Measurements from ENCODE around the gene DCAF15. TPM values are rescaled to one million over a fixed set of nuclear protein-coding genes. Genes with fewer than 3 reads are reported as not detected.

DCAF15 gene
- total and polyA plus RNA-seq, 3 donors from 2014 or later, result 79.3 to 151 (median 82.6) TPM

- DNase-seq, result no peak
- Histone ChIP-seq H3K9me3 (no peaks in the 10 kb centered on the region), H3K27ac (no peak overlapping the region), H3K27me3 (no peaks in the 10 kb centered on the region), H3K36me3 (ENCODE audit: low read depth, missing control alignments) (no peaks in the 10 kb centered on the region), H3K4me3 (no peak overlapping the region), H3K4me1 (peaks cover 21% of the 10 kb centered on the region)
- no peak for TF ChIP-seq CTCF (IDR thresholded peaks at IDR 0.05)
- no peak for TF ChIP-seq POLR2A (IDR thresholded peaks at IDR 0.05)
- WGBS, 2 donors, result 96 to 99% methylated on average over 3 to 9 of the region's 9 CpGs
- intact Hi-C loops (cut with DNase I; ENCODE audit: low total_unique reads), result no loop called here
Measured at GRCh38 chr19:13982773-13983172, 30.5 kb downstream of the DCAF15 start.

GRCh38 chr19:13983213-13983889 is 31.0 kb downstream of the DCAF15 start:
- no peak for DNase-seq
- no peaks in the 10 kb centered on the region for H3K27me3 ChIP-seq
- 86 to 89% methylated on average over 7 to 15 of the region's 21 CpGs for WGBS, 2 donors
- H3K27ac ChIP-seq, result no peak overlapping the region
- H3K9me3 ChIP-seq, result no peaks in the 10 kb centered on the region
- intact Hi-C loops (cut with DNase I; ENCODE audit: low total_unique reads), result no loop called here
- peaks cover 16% of the 10 kb centered on the region for H3K4me1 ChIP-seq
- H3K4me3 ChIP-seq, result no peak overlapping the region
- TF ChIP-seq CTCF (IDR thresholded peaks at IDR 0.05) (no peak), POLR2A (IDR thresholded peaks at IDR 0.05) (no peak)
- H3K36me3 ChIP-seq (ENCODE audit: low read depth, missing control alignments), result no peaks in the 10 kb centered on the region

DNA sequence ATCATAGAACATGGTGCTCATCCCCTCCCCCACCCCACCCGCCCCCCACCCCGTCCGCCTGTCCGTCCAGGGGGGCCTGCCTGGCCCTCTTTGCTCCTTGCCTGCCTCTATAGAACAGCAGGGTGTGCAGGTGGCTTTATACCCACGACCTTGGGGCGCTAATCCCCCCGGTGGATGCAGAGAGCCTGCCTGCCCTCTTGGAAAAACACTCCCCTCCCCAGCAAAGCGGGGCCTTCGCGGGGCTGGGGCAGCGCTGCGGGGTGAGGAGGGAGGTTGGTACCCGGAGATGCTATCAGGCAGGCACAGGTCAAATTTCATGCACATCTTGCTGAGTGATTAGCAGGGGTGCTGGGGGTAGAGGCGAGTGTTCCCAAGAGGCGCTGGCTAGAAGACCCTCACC is 31.9 kb downstream of the DCAF15 start:
- H3K4me1 ChIP-seq, result peaks cover 16% of the 10 kb centered on the region
- H3K4me3 ChIP-seq, result no peak overlapping the region
- DNase-seq, result no peak
- H3K27ac ChIP-seq, result no peak overlapping the region
- WGBS, 2 donors, result 80 to 94% methylated on average over 5 to 15 of the region's 15 CpGs
- TF ChIP-seq POLR2A (IDR thresholded peaks at IDR 0.05) (no peak), CTCF (IDR thresholded peaks at IDR 0.05) (no peak)
- intact Hi-C loops (cut with DNase I; ENCODE audit: low total_unique reads), result no loop called here
- no peaks in the 10 kb centered on the region for H3K27me3 ChIP-seq
- no peaks in the 10 kb centered on the region for H3K9me3 ChIP-seq
- no peaks in the 10 kb centered on the region for H3K36me3 ChIP-seq (ENCODE audit: low read depth, missing control alignments)

DNA sequence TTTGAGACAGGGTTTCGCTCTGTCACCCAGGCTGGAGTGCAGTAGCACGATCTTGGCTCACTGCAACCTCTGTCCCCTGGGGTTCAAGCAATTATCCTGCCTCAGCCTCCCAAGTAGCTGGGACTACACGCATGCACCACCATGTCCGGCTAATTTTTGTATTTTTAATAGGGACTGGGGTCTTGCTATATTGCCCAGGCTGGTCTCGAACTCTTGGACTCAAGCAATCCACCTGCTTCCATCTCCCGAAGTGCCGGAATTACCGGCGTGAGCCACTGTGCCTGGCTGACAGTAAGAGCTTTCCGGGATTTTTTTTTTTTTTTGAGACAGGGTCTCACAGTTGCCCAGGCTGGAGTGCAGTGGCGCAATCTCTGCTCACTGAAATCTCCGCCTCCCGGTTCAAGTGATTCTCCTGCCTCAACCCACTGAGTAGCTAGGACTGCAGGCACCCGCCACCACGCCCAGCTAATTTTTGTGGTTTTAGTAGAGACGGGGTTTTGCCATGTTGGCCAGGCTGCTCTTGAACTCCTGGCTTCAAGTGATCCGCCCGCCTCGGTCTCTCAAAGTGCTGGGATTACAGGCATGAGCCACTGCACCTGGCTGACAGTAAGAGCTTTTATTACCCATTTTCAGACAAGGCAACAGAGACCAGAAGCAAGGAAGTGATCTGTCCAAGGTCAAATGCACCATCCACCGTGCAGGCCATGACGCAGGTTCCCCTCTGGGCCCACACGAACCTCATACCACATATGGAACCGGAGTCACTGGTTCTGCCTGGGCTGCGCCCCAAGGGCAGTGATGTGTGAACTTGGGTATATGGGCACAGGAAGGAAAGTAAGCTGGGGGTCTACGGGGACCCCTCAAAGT is 32.8 kb downstream of the DCAF15 start:
- peaks cover 16% of the 10 kb centered on the region for H3K4me1 ChIP-seq
- H3K27me3 ChIP-seq, result no peaks in the 10 kb centered on the region
- no peak overlapping the region for H3K4me3 ChIP-seq
- no peak for TF ChIP-seq POLR2A (IDR thresholded peaks at IDR 0.05)
- TF ChIP-seq CTCF (IDR thresholded peaks at IDR 0.05), result no peak
- intact Hi-C loops (cut with DNase I; ENCODE audit: low total_unique reads), result no loop called here
- 92 to 93% methylated on average over 21 to 25 of the region's 25 CpGs for WGBS, 2 donors
- H3K27ac ChIP-seq, result no peak overlapping the region
- H3K9me3 ChIP-seq, result no peaks in the 10 kb centered on the region
- DNase-seq, result no peak
- no peaks in the 10 kb centered on the region for H3K36me3 ChIP-seq (ENCODE audit: low read depth, missing control alignments)
